ENCODE data around the gene SRD5A1.

DNA sequence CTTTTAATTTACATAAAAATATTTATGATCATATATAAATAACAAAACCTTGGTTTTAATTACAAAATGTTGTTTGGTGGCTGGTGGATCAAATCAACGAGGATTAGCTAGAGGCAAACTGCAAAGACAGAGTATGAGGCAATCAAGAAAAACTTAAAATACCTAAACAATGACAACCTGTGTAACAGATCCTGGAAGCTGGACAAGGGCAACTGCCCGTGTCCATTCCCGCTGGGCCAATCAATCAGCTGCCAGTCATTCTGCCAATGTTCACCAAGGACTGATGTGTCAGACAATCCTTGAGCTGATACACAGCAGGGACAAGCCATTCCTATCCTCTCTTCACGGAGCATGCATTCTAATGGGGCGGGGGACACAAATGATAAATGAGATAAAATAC lies 76.8 kb downstream of the SRD5A1 start:
- no peak for TF ChIP-seq CTCF (IDR thresholded peaks at IDR 0.05; ENCODE audit: control extremely low read depth in 1 of 3, insufficient read depth in 1 of 3, low read depth in 1 of 3, low read length in 3 of 3)
- no peak for TF ChIP-seq ATF3 (IDR thresholded peaks at IDR 0.05; ENCODE audit: insufficient read depth, low read depth, low read length)
- TF ChIP-seq EGR1 (IDR thresholded peaks at IDR 0.05; ENCODE audit: borderline replicate concordance, low read depth, low read length) = no peak
- TF ChIP-seq RFX5 (IDR thresholded peaks at IDR 0.05; ENCODE audit: borderline replicate concordance, low read depth, low read length) = no peak
- TF ChIP-seq TCF12 (IDR thresholded peaks at IDR 0.05; ENCODE audit: low read depth, low read length) = no peak
- no peak for TF ChIP-seq RXRA (IDR thresholded peaks at IDR 0.05; ENCODE audit: insufficient read depth, low read depth, low read length)
- no peak for TF ChIP-seq TBP (IDR thresholded peaks at IDR 0.05; ENCODE audit: low read depth, low read length)
- TF ChIP-seq POLR2AphosphoS5 (IDR thresholded peaks at IDR 0.05; ENCODE audit: low read depth, low read length) = no peak
- TF ChIP-seq CEBPB (IDR thresholded peaks at IDR 0.05; ENCODE audit: low read depth, low read length) = no peak

Measured in H1 (cell line).